T-helper 1 cell treated with Interleukin-12 subunit alpha and Interleukin-12 subunit beta and Interleukin-4 antibody, amounts not matched to agents 30 ng/mL and 1 ng/mL, for 36 hours (primary cell): ENCODE results near the gene OR10D3. TPM values are rescaled to one million over a fixed set of nuclear protein-coding genes. Genes with fewer than 3 reads are reported as not detected.

Experiments used
- total RNA-seq: library from RNA; stranded (reverse); gene quantifications from 2 replicates; pipeline ENCODE4 v1.2.3, GENCODE V29; 2022

Gene OR10D3
- total RNA-seq, 1 donor from 2014 or later, result not detected

Other genes starting within 250 kb of the OR10D3 start
- gene OR4D5, start 243.7 kb upstream of the OR10D3 start, total RNA-seq, result not detected in 2 replicates
- gene OR6T1, start 239.5 kb upstream of the OR10D3 start, total RNA-seq, result not detected in 2 replicates
- not detected in 2 replicates for gene OR10S1, start 205.6 kb upstream of the OR10D3 start, total RNA-seq
- not detected in 2 replicates for gene OR10G6, start 188.2 kb upstream of the OR10D3 start, total RNA-seq
- not detected in 2 replicates for gene OR10G4, start 170.3 kb upstream of the OR10D3 start, total RNA-seq
- gene OR10G9, start 160.3 kb upstream of the OR10D3 start, total RNA-seq, result not detected in 2 replicates
- gene OR10G8, start 156.5 kb upstream of the OR10D3 start, total RNA-seq, result not detected in 2 replicates
- gene OR10G7, start 142.0 kb upstream of the OR10D3 start, total RNA-seq, result not detected in 2 replicates
- gene VWA5A, start 67.9 kb upstream of the OR10D3 start, total RNA-seq, result 9.5 and 11.0 TPM in 2 replicates
- gene OR8G1, start 57.8 kb downstream of the OR10D3 start, total RNA-seq, result not detected in 2 replicates
- not detected in 2 replicates for gene OR8G5, start 73.0 kb downstream of the OR10D3 start, total RNA-seq
- gene OR8D1, start 130.6 kb downstream of the OR10D3 start, total RNA-seq, result not detected in 2 replicates
- not detected in 2 replicates for gene OR8D2, start 136.9 kb downstream of the OR10D3 start, total RNA-seq
- gene OR8B2, start 201.2 kb downstream of the OR10D3 start, total RNA-seq, result not detected in 2 replicates
- gene OR8B3, start 215.7 kb downstream of the OR10D3 start, total RNA-seq, result not detected in 2 replicates
- gene OR8B4, start 241.5 kb downstream of the OR10D3 start, total RNA-seq, result not detected in 2 replicates